ENCODE measurements around the gene IL13.

Gene IL13

GRCh38 chr5:132667309-132667708 is 9.3 kb downstream of the IL13 start:
- TF ChIP-seq OSR1 (CRISPR knock-in tag; IDR thresholded peaks at IDR 0.05), result no peak
- TF ChIP-seq RARB (CRISPR knock-in tag; IDR thresholded peaks at IDR 0.05), result no peak
- no peak for TF ChIP-seq GLIS3 (CRISPR knock-in tag; IDR thresholded peaks at IDR 0.05)
- no peak for TF ChIP-seq ESRRG (CRISPR knock-in tag; IDR thresholded peaks at IDR 0.05)
- TF ChIP-seq TSHZ2 (CRISPR knock-in tag; IDR thresholded peaks at IDR 0.05), result no peak
- no peak for TF ChIP-seq SNAI2 (CRISPR knock-in tag; IDR thresholded peaks at IDR 0.05)
- TF ChIP-seq CSRNP3 (CRISPR knock-in tag; IDR thresholded peaks at IDR 0.05), result no peak
- no peak for TF ChIP-seq PATZ1 (CRISPR knock-in tag; IDR thresholded peaks at IDR 0.05; ENCODE audit: borderline replicate concordance)
- no peak for TF ChIP-seq ZC3H10 (CRISPR knock-in tag; IDR thresholded peaks at IDR 0.05)
- no peak for TF ChIP-seq CSDC2 (CRISPR knock-in tag; IDR thresholded peaks at IDR 0.05)
- no peak for TF ChIP-seq ISL1 (CRISPR knock-in tag; IDR thresholded peaks at IDR 0.05)
- TF ChIP-seq ZNF8 (CRISPR knock-in tag; IDR thresholded peaks at IDR 0.05), result no peak
- TF ChIP-seq ZFP3 (CRISPR knock-in tag; IDR thresholded peaks at IDR 0.05), result no peak
- no peak for TF ChIP-seq TOX (CRISPR knock-in tag; IDR thresholded peaks at IDR 0.05; ENCODE audit: borderline replicate concordance)
- TF ChIP-seq TCF4 (CRISPR knock-in tag; IDR thresholded peaks at IDR 0.05; ENCODE audit: borderline replicate concordance), result no peak
- TF ChIP-seq ZNF565 (CRISPR knock-in tag; conservative IDR thresholded peaks at IDR 0.05; ENCODE audit: low read depth), result no peak
- TF ChIP-seq POU6F1 (CRISPR knock-in tag; IDR thresholded peaks at IDR 0.05; ENCODE audit: borderline replicate concordance, low read depth), result no peak
- no peak for TF ChIP-seq ARNTL (CRISPR knock-in tag; IDR thresholded peaks at IDR 0.05; ENCODE audit: borderline replicate concordance, low read depth)
- TF ChIP-seq ZNF70 (CRISPR knock-in tag; IDR thresholded peaks at IDR 0.05), result no peak

GRCh38 chr5:132667761-132668705 is 10.1 kb downstream of the IL13 start:
- no peak for ATAC-seq
- TF ChIP-seq TSHZ2 (CRISPR knock-in tag; IDR thresholded peaks at IDR 0.05) (no peak), ZC3H10 (CRISPR knock-in tag; IDR thresholded peaks at IDR 0.05) (no peak), OSR1 (CRISPR knock-in tag; IDR thresholded peaks at IDR 0.05) (no peak), ESRRG (CRISPR knock-in tag; IDR thresholded peaks at IDR 0.05) (no peak), CREB5 (CRISPR knock-in tag; IDR thresholded peaks at IDR 0.05; ENCODE audit: low read depth) (no peak), SNAI2 (CRISPR knock-in tag; IDR thresholded peaks at IDR 0.05) (no peak), GLIS3 (CRISPR knock-in tag; IDR thresholded peaks at IDR 0.05) (no peak), ZNF565 (CRISPR knock-in tag; conservative IDR thresholded peaks at IDR 0.05; ENCODE audit: low read depth) (no peak), ZNF70 (CRISPR knock-in tag; IDR thresholded peaks at IDR 0.05) (no peak), TOX (CRISPR knock-in tag; IDR thresholded peaks at IDR 0.05; ENCODE audit: borderline replicate concordance) (no peak), PATZ1 (CRISPR knock-in tag; IDR thresholded peaks at IDR 0.05; ENCODE audit: borderline replicate concordance) (no peak)

More at GRCh38 chr5:132667309-132667708, 9.3 kb downstream of the IL13 start:
- ATAC-seq, result no peak
